Measurements from ENCODE around the gene PRKAR2B. TPM values are rescaled to one million over a fixed set of nuclear protein-coding genes. Genes with fewer than 3 reads are reported as not detected.
"Not testable (repeated sequence)": the region's sequence is repeated elsewhere in the genome, so short reads cannot be mapped to it uniquely, and the experiment has no call there.

The PRKAR2B gene
- total RNA-seq, 2 experiments from 2014 or later: 0.97 to 1.2 TPM

DNA sequence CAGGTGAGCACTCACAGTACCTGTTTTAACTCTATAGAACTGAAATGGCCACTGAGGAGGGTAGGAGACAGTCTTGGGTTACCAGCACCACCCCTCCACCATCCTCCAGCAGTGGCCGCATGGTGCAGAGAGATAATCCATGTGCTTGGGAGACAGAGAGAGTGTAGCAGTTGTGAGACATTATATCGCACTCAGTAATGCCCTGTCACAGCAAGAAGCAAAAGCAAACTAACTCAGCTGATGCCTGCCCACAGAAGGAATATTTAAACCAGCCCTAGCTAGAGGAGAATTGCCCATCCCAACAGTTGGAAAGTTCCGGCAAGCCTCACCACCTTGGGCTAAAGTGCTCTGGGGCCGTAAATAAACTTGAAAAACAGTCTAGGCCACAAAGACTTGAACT, 65.5 kb downstream of the PRKAR2B start:
- POLR2A ChIA-PET: no interaction called here
- CTCF ChIA-PET: no interaction called here

DNA sequence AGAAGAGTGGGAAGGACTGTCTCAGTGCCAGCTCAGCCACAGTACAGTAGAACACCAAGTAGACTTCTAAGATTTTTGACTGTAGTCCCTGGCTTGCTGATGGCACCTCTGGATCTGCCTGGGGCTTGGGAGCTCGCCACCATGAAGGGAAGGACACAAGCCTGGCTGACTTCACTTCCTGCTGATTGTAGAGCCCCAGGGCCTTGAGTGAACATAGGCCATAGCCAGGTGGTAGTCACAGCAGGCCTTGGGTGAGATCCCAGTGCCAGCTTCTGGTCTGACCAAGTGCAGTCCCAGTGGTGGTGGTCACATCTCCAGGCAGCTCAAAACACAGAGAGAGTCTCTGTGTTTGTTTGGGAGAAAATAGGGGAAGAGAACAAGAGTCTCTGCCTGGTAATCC, 66.7 kb downstream of the PRKAR2B start:
- CTCF ChIA-PET: no interaction called here
- POLR2A ChIA-PET: no interaction called here

DNA sequence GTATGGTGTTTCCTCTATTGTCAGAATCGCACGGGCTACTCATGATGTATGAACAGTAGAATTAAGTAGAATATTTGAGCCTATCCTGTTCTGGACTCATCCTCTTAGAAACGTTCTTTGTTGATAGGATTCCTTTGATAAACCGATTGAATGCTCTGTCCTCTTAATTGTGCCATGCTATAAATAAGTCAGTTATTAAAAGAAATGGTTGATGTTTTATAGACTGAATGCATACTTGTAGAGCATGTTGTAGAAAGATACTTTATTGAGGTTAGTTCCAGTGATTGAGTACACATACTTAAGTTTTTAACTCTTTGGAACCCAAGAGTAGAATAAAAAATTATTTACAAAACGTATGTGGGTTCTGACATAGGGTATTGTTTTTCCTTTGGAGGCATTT, 69.4 kb downstream of the PRKAR2B start:
- ChIA-PET CTCF (no interaction called here), POLR2A (no interaction called here)

DNA sequence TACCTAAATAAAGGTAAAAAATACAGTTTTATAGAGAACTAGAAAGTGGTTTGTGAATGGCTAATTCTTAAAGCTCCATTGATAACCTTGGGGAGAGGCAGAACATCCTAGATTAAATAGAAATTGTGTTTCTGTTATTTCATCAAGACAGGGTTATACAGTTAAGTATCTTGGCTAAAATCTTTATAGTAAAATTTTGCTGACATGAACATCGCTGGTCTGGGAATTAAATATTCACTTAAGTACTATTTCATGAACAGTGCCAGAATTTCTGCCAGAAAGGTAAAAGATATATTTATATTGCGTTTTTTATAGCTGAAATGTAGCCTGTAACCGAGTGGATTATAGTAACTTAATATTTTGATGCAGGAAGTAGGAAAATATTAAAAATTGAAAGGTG, 70.6 kb downstream of the PRKAR2B start:
- CTCF ChIA-PET: no interaction called here
- POLR2A ChIA-PET: no interaction called here

DNA sequence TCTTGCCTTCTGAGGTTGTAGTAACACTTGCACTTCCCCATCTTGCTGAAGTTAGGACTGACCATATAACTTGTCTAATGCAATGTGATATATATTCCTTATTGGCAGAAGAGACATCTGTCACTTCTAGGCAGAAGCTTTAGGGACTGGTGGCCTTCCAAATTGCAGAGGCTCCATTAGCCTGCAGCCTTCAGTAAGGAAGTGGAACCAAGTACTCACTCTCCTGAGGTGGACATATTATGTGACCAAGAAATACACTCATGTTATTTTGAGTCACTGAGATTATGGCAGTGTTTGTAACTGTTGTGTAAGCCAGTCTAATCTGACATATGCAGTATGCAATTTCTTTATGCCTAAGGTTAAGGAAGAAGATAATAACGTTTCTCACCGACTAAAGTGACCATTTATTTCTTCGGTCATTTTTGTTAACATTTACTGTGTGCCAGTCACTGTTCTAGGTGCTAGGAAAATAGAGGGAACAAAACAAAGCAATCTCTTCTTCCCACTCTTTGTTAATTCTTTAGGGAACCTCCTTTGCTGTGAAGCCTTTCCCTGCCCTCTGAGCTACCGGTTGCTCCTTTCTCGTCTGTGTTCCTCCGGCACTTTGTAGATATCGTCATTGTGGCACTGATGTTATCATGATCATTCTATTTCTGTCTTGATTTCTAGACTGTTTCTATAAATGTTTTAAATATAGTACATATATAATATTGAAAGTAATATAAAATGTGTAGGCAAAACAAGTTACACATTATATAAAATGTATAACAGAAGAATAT, 71.4 kb downstream of the PRKAR2B start:
- POLR2A ChIA-PET: no interaction called here

DNA sequence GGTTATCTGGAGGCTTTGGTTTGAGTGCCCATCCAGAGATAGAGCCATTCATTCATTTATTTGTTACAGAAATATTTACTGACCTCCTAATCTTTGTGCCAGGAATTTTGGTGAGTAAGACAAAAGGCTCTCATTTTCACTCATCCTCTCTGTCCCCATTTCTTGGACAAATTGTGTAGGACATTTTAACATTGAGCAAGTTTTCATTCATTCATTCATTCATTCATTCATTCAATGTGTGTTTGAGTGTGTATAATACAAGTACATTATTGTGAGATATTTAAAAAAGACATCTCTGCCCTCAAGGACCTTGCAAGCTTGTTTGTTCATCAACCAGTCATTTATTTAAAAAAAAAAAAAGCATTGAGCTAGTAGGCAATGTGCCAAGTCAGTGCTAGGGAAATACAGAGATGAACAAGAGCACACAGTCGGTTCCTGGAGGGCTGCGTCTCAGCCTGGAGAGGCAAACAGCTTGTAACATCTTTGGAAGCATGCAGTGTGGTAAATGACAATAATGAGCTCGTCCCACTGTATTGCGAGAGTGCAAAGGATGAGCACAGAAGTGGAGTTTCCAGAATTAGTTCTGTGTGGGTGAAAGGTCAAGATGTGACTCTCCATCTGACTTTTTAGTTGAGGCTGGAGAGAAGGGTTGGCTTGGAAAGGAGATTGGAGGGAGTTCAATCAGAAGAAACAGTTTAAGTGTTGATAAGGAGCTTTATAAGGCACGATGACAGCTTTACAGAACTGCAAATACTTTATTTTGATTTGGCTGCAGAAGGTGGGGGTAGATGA, 73.8 kb downstream of the PRKAR2B start:
- ChIA-PET POLR2A (no interaction called here), CTCF (no interaction called here)

More for the DNA sequence above, 71.4 kb downstream of the PRKAR2B start:
- CTCF ChIA-PET: no interaction called here

DNA sequence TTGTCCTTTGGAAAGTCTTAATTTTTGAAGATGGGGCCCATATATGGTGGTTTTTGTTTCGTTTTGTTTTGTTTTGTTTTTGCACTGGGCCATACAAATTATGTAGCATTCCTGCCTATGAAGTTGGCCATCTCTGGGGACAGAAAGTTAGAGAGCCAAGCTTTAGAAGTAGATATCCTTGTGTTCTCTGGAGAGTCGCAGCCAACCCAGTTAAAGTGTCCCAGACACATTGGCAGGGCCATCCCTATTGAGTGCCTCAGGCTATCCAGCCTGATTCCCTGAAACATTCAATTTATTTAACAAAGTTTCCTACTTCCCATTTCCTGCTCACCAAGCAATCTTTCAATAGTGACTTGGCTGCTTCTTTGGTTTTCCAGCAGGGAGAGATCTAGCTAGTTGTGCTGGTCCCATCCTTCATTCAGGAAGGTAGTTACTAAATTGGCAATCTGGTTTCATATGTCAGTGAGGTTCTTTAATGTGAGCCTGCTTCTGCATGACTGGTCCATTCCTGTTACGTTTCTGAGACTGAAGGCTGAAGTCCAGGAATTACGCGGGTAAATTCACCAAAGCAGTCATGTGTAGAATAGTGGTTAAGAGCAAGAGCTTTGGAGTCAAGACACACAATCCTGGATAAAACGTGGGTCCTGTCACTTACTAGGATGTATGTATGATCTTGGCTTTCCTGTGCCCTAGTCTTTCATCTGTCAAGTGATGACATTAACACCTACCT, 75.0 kb downstream of the PRKAR2B start:
- ChIA-PET CTCF (no interaction called here), POLR2A (no interaction called here)

DNA sequence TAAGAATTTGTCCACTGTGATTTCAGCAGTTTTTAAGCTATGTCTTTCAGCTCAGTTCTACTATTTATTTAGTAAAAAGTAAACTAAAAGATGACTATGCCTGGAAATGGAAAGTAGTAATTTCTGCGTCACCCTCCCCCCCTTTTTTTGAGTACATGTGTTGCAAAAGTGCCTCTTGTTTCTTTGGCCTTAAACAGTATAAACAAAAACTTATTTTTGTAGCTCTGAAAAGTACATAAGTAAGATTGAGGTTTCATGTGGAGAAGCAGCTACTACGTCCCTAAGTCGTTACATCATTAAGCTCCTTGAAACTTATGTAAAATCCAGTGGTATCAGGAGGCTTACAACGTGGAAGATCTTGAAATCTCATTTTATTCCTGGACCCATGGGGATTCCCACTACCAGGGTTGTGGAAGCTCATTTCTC, 78.0 kb downstream of the PRKAR2B start:
- ChIA-PET POLR2A (no interaction called here), CTCF (no interaction called here)

DNA sequence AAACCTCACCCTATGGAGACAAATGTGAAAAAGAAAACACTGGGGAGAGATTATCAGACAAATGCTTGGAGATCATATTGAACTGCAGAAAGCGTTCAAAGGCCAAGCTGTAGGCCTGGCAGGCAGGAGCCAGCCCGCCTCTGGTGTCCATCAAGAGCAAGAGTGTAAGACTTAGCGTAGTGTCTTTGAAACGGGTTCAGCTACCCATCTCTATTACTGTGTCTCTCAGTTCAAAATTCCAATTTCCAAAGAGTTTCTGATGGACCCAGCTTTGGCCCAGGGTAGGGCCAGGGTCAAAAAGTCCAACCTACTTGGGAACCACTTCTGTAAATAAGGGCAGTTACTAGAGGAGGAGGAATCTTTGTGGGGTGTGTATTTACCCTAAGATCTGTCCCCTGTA, 78.9 kb downstream of the PRKAR2B start:
- ChIA-PET CTCF (no interaction called here), POLR2A (no interaction called here)

DNA sequence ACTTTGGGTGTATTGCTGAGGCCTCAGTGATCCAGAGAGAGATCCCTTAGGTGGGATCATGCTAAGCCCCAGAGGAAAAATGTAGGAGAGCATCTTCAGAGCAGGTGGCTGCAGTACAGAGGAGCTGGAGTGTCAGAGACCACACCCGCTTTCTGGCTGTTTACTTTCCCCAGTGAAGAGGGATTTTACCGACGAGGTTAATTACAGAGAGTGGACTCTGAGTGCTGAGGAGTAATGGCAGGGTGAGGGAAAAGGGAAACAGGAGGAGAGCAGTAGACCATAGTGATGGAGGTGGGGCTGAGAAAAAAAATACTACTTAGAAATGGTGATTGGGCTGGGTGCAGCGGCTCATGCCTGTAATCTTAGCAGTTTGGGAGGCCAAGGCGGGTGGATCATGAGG, 81.0 kb downstream of the PRKAR2B start:
- ChIA-PET CTCF (interaction anchor here (0.7 to 1.1 kb wide), 2 partner anchors 13 to 288 kb away, joined by 3 to 4 read pairs; no protein-coding TSS in a partner anchor), POLR2A (no interaction called here)

DNA sequence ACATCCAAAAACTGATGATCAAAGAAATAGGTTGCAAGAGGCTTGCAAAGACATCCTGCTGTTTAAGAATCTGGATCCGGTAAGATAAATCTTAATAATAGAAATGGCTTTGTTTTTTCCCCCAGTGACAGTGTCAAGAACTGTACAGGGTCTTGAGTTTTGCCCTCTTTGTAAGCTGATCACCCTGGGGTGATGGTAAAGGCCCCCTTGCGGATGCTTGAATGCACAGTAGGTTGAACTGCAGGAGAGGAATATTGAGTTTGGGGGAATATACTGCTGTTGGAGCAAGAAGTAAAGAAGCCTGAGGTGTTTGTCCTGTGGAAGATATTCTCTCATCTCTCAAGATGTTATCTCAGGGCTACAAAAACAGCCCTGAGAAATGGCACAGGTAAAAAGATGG, 83.7 kb downstream of the PRKAR2B start:
- ChIA-PET POLR2A (no interaction called here), CTCF (no interaction called here)

DNA sequence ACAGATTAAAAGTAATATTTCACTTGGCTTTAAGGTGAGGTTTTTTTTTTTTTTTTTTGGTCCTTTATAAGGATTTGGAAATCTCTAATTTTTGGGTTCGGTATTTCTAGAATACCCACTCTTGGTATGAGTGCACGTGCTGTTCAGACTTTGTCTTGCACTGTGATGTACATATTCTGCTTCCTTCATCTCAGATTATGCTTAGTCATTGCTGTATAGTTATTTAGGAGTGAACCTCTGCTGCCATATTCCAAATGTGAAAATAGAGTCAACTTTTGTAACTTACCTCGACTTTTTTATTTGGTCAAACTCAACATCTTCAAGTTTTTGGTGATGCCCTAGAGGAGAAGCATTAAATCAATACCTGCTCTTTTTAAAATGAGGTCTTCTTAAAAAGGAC, 84.2 kb downstream of the PRKAR2B start:
- ChIA-PET CTCF (no interaction called here), POLR2A (no interaction called here)

DNA sequence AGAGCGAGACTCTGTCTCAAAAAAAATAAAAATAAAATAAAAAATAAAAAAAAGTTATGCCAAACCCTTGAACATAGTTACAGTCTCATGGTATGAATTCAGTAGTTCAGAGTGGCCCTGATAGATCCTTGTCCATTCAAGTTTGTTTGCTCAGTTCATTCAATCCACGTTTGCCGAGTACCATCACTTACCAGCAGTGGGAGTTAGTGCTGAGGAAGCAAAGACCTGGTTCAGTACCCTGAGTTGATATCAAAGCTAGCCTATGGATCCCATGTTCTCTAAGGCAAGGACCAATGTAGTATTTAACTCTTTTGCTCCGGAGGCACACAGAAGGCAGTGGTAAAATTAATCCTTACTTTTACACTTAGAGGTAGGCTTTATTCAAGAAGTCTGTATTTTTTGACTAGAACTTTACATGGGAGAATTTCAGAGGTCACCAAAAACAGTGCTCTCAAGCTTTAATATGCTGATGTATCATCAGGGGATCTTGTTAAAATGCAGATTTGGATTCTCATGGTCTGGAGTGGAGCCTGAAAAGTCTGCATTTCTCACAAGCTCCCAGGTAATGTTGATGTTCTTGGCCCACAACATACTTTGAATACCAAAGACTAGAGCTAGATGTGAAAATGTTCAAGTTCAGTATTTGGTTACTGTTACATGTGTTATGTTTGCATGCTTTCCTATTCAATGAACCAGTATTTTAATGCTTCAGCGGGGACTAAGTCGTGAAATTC, 86.1 kb downstream of the PRKAR2B start:
- ChIA-PET POLR2A (no interaction called here), CTCF (no interaction called here)

DNA sequence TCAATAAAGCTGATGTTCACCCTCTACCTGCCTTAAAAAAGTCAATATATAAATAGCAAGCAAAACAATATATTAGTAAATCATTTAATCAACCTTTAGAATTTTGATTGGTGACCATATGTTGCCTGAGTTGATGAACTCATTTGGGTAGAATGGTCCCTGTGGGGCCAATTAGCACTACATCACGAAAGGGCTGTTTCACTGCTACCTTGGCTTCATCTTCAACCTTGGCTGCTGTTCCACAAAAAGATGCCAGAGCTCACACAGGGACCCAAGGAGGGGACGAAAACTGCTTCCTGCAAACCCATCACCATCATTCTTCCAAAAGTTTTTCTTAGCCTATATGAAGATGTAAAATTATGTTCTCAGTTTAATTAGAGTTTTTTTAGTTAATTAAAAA, 88.9 kb downstream of the PRKAR2B start:
- POLR2A ChIA-PET: no interaction called here
- CTCF ChIA-PET: no interaction called here

DNA sequence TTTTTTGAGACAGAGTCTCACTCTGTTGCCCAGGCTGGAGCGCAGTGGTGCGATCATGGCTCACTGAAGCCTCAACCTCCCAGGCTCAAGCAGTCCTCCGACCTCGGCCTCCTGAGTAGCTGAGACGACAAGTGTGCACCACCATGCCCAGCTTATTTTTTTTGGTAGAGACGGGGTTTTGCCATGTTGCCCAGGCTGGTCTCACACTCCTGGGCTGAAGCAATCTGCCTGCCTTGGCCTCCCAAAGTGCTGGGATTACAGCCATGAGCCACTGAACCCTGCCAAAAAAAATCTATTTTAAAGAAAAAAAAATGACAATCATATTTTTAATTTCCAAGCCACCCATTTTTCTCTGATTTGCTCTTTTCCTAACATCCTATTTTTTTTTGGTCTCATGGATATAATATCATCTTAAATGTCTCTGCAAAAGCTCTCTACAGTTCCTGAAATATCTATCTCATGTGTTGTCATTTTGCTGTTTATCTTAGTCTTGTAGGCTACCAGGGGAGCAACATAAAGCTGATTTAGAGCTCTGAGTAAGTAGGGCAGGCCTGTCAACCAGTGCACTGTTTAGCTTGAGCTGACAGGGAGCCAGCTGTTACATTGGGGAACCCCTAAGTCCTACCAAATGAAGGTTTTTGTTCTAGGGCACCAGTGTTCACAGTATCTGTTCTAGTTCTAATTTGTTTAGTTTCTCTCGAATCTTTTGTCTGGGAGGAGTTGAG, 94.4 kb downstream of the PRKAR2B start:
- ChIA-PET CTCF (no interaction called here), POLR2A (no interaction called here)

DNA sequence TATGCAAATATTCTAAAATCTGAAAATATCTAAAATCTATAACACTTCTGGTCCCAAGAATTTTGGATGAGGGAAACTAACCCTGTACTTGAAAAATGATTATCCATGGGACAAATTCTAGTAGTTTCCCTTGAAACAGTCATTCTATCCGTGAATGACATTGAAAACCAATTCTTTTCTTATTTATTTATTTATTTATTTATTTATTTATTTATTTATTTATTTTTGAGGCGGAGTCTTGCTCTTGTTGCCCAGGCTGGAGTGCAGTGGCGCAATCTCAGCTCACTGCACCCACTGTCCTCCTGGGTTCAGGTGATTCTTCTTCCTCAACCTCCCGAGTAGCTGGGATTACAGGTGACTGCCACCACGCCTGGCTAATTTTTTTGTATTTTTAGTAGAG, 99.4 kb downstream of the PRKAR2B start:
- POLR2A ChIA-PET, CTCF ChIA-PET: not testable (repeated sequence)

DNA sequence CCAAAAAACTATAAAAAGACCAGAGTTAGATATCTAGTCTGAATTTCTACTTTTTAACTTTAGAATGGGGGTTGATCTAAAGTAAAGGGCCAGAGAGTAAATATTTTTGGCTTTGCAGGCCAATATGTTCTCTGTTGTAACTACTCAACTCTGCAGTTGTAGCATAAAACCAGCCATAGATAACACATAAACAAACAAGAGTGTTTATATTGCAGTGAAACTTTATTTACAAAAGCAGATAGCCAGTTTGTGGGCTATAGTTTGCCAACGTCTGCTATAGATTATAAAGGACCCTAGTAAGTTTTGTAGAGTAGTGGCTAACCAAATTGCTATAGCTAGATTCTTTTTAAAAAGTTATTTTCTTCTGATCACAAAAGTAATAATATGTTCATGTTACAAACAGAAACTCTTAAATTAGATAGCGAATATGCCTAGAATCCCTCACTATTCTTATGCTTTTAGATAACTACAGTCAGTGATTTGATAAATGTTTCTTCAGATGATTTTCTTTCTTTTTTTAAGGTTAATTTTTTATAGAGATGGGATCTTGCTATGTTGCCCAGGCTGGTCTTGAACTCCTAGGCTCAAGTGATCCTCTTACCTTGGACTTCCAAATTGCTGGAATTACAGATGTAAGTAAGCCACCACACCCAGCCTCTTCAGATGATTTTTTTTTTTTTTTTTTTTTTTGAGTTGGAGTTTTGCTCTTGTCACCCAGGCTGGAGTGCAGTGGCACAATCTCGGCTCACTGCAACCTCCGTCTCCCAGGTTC, 100.7 kb downstream of the PRKAR2B start:
- ChIA-PET CTCF (interaction anchor here (0.7 kb wide), 1 partner anchor 993 kb away, joined by 3 read pairs; no protein-coding TSS in a partner anchor), POLR2A (no interaction called here)

DNA sequence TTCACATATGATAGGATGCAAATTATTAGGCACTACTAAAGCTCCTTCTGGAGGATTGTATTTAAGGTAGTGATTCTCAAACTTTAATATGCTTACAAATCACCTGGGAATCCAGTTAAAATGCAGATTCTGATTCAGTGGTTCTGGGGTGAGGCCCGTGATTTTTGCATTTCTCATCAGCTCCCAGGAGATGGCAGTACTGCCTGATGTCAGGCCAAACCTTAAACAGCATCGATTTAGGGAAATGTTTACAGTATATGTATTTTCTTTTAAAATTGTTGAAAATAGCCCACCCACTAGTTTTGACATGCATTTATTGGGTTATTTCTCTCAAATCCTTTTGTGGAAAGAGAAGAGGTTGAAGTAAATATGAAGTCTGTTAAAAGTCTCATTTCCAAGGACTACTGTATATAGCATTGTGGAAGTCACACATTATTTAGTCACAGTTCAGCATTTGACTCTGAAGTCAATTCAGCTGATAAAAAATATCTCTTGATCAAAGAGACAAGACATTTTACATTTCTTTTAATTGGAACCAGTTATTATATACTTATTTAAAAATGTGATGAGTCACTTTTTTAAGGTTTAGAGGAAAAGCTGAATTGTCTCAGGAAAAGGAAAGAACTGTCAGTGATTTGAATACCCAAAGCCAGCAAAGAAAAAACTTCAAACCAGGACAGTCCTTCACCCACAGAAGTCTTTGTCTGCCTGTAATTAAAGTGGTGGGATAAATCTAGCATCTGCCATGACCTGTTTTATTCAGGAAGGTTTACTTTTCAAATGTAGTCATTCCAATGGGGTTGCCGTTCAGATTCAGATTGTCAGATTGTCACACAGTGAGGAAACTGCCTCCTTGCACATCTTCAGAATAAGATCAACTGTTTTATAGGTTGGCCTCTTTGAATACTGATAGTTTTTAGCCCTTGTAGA, 103.2 kb downstream of the PRKAR2B start:
- CTCF ChIA-PET: interaction anchor here (0.6 to 1.7 kb wide), 8 partner anchors 12 to 469 kb away, joined by 3 to 7 read pairs (median 3); no protein-coding TSS in a partner anchor

More for the DNA sequence above, 103.2 kb downstream of the PRKAR2B start:
- POLR2A ChIA-PET: no interaction called here

Measured in activated CD8-positive, alpha-beta memory T cell treated with anti-CD3 and anti-CD28 coated beads for 36 hours (primary cell).